Measurements from ENCODE around the gene AKIP1.
"Not testable (repeated sequence)": the region's sequence is repeated elsewhere in the genome, so short reads cannot be mapped to it uniquely, and the experiment has no call there.

AKIP1 gene, protein sequence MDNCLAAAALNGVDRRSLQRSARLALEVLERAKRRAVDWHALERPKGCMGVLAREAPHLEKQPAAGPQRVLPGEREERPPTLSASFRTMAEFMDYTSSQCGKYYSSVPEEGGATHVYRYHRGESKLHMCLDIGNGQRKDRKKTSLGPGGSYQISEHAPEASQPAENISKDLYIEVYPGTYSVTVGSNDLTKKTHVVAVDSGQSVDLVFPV

DNA sequence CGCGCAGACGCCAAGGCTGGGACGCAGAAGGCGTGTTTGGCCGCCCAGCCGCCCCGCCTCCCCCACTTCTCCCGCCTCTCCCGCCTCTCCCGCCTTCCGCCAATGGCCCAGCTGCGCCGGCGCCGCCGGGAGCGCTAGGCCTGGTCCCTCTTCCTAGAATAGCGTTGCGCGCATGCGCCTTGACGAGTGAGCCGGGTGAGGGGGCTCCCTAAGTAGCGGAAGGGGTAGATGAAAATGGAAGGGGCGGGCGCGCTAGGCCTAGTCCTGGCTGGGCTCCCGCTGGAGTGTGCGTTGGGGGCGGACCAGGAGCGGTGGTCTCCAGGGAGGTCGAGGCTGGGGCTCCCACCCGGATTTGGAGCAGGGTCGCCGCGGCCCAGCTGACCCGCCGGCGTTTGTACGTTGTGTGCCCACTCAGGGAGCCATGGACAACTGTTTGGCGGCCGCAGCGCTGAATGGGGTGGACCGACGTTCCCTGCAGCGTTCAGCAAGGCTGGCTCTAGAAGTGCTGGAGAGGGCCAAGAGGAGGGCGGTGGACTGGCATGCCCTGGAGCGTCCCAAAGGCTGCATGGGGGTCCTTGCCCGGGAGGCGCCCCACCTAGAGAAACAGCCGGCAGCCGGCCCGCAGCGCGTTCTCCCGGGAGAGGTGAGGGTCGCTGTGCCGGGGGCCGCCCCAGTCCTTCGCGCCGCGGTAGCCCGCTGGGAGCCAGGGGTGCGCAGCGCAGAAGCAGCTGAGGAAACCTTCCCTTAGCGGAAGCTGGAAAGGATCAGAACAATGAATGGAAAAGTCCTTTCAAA lies at the start of gene AKIP1:
TSS of gene AKIP1 (plus strand) at position 161 of the 795 bp plus-strand sequence. CDS start at position 422, 261 bp downstream.
- peak; percentile 81 to 89 for DNase-seq

DNA sequence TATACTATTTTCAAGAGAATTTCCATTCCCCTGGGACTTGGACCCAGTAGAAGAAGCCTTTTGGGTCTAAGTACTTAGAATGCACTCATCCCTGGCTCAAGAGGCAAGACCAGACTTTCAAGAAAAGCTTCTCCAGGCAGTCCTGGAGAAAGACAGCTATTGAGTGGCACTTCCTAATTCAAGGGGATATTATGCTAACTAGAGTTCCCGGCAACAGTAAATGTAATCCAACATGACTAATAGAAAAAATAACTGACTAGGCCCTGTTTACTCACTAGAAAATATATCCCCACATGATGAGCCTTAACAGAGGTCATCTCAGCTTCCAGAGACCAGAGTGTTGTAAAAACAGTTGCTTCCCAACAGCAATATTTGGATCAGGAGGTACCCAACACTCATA lies 47.2 kb upstream of the AKIP1 start:
- DNase-seq: no peak

DNA sequence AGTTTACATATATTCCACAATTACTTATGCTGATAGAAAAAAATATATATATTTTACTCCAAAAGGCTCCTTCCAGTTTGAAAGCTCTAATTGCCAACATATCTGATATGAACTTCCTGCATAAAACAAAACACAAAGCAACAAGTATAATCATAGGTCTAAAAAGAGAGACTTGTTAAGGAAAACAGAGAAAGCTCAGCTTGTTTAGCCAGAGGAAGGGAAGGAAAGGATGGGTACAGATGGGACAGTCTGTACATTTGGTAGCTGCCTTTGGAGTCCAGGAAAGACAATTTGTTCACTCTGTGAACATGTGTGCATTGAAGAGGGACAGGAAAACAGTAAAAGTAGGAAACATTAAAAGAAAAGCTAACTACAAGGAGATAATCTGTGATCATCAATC lies 45.7 kb upstream of the AKIP1 start:
- no peak for DNase-seq

DNA sequence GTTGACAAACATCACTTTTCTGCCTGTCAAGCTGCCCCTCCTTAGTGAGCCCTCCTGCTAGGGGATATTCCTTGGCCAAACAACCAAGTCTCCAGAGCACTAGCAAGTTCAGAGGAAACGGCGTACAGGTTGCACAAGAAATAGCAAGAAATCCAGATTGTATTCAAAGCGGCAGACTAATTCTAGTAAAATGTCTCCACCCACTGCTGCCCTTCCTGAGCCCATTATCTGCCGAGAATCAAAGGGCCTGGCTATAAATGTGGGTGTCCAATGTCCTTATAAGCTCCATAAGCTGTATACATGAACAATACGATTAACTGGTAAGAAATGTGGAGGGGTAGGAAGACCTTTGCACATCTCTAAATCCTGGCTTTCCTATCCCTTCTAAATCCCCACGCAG lies 44.0 kb upstream of the AKIP1 start:
- no peak for DNase-seq

DNA sequence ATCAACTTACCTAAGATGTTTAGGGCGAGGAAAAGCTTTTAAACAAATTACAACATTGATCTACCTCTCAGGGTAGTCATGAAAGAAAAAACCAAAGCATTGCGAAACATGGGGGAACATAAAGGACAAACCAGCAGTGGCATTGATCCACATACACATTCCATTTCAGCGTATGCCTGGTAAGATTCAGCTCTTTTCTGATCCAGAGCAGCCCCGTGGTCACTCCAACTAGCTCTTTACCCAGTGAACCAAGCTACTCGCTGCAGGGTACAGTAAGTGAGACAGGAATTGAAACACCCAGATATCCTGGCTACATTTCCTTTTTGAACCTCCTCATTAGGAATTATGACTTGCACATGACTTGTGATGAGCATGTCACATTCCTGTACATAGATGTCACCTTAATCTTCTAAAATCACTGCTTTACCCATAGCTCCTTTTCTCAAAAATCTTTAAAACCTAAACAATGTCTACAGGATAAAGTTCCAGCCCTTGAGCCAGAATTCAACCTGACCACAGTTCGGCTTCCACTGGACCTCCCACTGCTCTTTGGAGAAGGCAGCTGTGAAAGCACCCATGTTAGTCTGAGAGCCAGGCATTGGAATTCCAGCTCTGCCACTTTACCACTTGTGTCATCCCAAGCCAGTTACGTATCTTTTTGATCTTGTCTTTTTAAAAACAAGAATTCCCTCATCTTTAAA lies 42.9 kb upstream of the AKIP1 start:
- no peak for DNase-seq

DNA sequence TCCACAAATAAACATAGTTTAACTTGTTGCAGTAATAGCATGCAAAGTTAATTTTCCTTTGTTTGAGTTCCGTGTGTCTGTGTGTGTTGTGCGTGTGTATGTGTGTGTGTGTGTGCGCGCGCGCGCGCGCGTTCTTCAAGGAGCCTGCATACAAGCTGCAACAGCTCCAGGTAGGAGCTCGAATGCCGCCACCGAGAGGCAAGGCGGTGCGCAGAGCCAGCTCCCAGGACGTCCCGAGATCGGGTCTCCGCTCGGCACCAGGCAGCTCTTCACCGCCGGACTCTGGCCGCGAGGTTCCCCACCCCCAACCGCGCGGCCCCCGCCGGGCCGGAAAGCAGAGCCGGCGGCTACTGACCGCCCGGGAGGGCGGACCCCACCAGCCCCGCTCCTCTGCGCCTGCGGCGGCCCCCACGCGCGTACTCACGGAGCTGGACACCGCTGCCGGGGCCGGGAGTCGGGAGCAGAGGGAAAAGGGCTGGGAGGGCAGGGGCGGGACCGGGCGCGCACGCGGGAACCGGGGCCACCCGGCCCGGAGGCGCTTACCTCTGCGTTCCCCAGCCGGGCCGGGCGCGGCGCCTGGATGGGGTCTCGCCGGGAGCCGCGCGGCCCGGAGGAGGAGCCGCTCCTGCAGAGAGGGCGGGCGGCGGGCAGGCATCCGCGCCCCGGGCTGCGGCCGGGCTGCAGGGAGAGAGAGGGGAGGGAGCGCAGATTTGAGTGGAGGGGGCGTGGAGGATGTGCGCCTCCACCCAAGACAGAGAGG lies 40.4 kb upstream of the AKIP1 start:
- DNase-seq: no peak

DNA sequence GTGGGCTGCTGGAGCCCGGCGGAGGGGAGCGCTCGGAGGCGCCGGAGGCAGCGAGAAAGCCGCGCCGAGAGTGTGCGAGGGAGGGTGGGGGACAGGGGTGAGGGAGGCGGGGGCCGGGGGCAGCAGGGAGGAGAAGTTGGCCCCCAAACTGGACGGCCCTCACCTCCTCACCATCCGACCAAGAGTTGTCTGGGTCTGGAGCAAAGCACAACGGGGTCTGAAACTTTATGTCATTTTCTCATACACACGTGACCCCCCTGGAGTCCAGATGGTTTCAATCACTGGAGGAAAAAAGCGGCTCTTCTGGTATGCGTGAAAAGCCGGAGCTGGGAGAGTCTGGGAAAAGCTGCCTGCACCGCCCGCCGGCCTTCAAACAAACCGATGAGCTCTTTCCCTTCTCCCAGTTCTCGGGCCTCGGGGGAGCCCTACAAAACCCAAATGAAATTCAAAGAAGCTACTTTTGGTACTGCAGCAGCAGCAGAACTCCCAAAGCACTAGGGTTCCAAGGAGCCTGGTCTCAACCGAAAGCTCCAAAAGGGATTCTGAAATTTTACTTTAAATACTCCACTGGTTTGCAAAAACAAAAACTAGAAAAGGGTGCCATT lies 39.7 kb upstream of the AKIP1 start:
- no peak for DNase-seq

DNA sequence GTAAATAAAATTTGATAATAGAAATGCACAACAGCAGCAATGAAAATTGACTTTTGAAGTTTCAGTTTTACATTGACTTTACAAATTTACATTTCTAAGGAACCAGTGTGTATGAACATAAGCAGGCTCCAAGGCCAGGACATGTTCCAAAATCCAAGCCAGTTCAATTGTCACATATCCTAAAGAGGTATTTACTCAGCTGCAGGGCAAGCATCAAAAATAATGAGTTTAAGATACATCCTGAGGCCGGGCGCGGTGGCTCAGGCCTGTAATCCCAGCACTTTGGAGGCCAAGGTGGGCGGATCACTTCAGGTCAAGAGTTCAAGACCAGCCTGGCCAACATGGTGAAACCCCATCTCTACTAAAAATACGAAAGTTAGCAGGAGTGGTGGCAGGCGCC lies 39.0 kb upstream of the AKIP1 start:
- DNase-seq: no peak

DNA sequence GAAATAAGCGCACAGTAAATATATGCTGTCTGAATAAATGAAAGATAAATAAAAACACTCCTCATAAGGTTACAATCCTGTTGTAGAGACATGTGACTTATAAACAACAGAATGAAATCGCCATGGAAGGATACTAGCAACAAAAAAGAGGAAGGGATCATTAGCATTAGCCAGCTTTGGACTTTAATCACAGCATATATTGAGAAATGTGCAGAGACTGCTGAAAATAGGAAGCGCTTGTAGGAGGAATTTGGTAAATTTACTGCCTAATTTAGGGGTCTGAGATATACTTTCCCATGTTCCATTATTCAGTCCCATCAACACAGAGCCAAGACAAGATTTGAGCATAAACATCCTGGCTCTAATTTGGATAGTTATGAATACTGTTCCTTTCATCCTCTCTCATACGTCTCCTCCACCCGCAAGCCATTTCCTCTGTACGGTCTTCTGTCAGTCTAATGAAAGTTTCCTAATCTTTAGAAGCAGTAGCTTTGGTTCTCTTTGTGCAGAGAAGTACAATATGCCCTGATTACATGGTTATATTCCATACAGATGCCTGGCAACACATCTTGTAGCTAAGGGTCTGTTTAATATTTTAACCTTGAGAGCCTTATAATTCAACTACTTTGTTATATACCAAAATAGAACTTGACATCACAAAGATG lies 37.1 kb upstream of the AKIP1 start:
- peak; percentile 7 to 26 for DNase-seq

DNA sequence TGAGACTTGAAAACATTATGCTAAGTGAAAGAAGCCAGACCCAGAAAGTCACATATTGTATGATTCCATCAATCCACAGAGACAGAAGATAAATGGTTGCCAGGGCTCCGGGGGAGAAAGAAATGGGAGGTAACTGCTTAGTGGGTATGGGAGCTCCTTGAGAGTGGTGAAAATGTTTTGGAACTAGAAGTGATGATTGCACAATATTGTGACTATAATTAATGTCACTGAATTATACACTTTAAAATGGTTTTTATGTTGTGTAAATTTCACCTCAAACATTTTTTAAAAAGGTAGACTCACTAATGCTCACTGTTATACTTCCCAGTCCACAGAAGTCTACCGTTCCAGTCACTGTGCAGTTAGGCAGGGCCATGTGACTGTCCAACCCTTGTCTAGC lies 32.2 kb upstream of the AKIP1 start:
- no peak for DNase-seq

DNA sequence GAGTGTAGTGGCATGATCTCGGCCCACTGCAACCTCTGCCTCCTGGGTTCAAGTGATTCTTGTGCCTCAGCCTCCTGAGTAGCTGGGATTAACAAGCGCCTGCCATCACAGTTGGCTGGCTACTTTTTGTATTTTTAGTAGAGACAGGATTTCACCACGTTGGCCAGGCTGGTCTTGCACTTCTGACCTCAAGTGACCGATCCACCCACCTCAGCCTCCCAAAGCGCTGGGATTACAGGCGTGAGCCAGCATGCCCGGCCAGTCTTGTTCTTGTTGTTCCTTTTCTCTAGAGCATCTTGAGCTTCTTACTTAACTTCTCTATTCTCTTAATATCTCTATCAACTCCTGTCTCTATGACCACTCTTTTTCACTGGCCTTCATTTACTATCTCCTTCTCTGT lies 29.4 kb upstream of the AKIP1 start:
- DNase-seq: not testable (repeated sequence)

DNA sequence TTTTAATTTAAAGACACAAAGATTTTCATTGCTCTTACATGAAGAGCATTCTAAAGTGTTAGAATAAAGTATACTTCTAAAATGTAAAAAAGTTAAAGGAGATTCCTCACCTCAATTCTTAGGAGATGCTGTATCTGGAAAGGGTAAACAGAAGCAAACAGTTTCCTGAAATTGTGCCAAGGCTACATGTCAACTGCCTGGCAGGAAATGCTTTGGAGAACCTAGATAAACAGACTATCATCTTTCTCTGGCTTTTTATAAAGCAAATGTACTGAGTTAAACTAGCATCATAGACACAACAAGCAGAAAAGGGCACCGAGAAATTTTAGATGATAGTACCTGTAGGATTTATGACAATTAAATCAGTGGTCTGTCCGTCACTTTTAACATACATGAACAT lies 24.7 kb upstream of the AKIP1 start:
- DNase-seq: no peak

DNA sequence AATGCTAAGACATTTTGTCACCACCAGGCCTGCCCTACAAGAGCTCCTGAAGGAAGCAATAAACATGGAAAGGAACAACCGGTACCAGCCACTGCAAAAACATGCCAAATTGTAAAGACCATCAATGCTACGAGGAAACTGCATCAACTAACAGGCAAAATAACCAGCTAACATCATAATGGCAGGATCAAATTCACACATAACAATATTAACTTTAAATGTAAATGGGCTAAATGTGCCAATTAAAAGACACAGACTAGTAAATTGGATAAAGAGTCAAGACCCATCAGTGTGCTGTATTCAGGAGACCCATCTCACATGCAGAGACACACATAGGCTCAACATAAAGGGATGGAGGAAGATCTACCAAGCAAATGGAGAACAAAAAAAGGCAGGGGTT lies 19.8 kb upstream of the AKIP1 start:
- DNase-seq: not testable (repeated sequence)

DNA sequence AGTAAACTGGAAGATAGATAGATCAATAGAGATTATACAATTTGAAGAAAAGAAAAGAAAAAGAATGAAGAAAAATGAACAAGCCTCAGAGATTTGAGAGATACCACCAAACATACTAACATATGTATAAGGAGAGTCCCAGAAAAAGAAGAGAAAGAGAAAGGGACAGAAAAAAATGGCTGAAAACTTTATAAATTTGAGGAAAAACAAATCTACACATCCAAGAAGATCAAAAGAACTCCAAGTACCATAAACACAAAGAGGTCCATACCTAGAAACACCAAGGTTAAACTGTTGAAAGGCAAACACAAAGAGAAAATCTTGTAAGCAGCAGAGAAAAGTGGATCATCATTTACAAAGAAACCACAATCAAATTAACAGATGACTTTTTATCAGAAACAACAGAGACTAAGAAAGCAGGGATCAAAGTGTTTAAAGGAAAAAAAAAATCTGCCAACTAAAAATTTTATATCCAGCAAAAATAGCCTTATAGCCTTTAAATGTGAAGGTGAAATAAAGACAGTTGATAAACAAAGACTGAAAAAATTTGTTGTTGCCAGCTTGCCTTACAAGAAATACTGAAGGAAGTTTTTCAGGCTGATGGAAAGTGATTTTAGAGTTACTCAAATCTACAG lies 11.8 kb upstream of the AKIP1 start:
- no peak for DNase-seq

DNA sequence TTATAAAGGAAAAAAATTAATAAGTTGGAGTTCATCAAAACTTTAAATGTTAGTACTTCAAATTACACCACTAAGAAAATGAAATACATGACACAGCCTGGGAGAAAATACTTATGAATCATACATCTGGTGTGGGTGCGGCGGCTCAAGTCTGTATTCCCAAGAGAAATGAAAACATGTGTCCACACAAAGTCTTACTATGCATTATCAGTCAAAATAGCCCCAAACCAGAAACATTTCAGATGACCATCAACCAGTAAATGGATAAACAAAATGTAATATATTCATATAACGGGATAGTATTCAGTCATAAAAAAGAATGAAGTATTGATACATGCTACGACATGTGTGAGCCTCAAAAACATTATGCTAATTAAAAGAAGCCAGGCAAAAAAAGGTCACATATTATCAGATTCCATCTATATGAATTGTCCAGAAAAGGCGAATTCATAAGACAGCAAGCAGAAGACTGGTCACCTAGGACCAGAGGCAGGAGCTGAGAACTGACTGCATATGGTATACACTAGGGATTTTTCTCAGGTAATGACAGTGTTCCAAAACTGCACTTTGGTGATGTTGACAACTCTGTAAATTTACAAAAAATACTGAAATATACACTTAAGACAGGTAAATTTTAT lies 5.3 kb upstream of the AKIP1 start:
- DNase-seq: no peak

DNA sequence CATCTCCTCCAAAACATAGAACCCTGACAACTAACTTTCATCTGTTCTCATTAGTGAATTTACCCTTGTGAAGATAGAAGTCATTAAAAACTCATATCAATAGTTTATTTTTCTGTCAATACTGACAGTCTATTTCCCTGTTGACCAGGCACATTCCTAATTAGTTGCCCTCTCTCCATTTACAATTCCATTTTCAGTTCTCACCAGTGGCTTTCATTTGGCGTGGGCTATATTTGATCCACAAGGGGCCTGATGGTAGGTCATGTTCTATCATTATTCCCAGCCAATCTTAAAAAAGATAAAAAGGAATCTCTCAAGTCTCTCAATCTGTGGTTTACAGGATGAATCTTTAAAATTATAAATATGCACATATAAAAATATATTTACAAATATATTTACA lies 3.9 kb upstream of the AKIP1 start:
- no peak for DNase-seq

DNA sequence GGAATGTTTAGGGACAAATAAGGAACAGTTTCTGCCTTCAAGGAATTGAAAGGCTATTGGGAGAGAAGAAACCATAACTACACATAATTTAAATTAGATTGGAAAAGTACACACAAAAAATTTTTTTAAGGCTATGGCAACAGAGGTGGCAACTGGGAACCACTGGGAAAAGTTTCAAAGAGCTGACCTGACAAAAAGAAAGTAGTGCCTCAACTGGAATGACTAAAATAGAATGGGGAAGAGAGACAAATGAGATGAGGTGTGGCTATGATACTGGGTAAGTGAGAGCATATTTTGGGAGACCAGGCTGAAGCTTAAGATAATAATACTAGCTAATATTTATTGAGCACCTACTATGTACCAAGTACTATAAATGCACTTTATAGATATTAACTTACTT lies 2.9 kb upstream of the AKIP1 start:
- no peak for DNase-seq

DNA sequence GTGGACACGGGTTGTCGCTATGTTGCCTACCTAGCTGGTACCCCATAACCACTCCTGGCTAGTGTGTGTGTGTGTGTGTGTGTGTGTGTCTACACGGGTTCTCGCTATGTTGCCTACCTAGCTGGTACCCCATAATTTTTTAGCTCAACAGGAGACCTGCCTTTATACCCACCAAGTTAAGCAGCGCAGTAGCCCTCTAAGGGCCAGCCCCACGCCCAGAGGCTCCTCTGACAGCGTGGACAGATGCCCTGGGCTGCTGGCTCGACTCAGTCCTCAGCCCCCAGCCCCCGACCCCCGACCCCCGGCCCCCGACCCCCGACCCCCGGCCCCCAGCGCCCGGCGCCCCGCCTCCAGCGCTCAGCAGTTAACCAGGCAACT lies 351 bp upstream of the AKIP1 start:
- DNase-seq: no peak

DNA sequence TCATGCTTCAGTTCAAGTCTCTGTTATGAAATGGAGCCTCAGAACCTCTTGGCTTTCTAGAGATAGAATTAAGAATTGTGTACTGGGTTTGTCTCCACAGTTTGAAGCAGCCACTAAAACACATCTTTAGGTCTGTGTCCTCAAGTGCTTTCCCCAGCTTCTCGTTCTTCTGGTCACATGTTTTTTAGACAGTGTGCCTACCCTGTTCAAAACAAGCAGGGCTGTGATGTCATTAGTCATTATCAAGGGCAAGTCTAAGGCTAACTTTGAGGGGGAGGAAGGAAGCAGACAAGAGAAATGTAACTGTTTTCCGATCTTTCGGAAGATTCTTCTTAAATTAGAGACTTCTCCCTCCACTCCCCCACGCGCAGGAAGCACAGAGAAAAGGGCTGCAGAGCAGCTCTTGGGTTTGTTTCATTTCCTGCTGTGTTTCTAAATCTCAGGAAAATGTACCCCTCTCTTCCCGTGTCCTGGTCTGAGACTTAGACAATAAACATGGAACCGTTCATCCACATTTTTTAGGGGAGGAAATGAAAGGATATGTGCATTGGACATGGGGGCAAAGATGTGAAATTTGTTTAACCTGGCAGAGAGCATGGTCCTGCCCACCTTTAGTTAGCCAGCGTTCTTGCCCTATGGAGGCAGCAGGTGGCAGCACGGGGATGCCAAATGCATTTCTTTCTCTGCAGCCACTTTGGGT lies 3.1 kb downstream of the AKIP1 start:
- peak; percentile 62 to 64 for DNase-seq

DNA sequence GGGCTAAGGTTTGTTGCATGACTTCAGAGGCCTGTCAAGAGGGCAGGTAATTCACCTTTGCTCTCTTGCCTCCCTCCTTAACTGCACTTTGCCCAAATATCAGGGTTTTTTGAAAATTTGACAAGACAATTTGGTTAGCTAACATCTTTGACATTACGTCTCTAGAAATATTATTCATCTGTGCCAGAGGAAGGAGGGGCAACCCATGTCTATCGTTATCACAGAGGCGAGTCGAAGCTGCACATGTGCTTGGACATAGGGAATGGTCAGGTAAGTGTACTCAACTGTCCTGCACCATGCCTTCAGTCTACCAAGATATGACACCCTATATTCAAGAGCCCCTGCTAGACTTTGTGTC lies 3.7 kb downstream of the AKIP1 start:
- no peak for DNase-seq

Data from AML-193 (cell line).